EH (cell line): Measurements from ENCODE around the gene JPH3.

ENCODE experiments used
- DNase-seq: peaks from one replicate; pipeline ENCODE4 v3.0.0-alpha.2; 2015; ENCODE audit warnings: low read depth

Gene JPH3

GRCh38 chr16:87681981-87682570 lies 79.8 kb downstream of the JPH3 start:
- peak; percentile 82 for DNase-seq

GRCh38 chr16:87682852-87683399 lies 80.6 kb downstream of the JPH3 start:
- DNase-seq: no peak

- DNase-seq: no peak
Measured at GRCh38 chr16:87684106-87684677, 81.9 kb downstream of the JPH3 start.

- no peak for DNase-seq
Measured at GRCh38 chr16:87684711-87685404, 82.5 kb downstream of the JPH3 start.

- no peak for DNase-seq
Measured at GRCh38 chr16:87685405-87685755, 83.1 kb downstream of the JPH3 start.

- no peak for DNase-seq
Measured at GRCh38 chr16:87685766-87686165, 83.5 kb downstream of the JPH3 start.

- DNase-seq: no peak
Measured at GRCh38 chr16:87686697-87687096, 84.4 kb downstream of the JPH3 start.

GRCh38 chr16:87687126-87687910 lies 85.0 kb downstream of the JPH3 start:
- DNase-seq: no peak

GRCh38 chr16:87687998-87688529 lies 85.8 kb downstream of the JPH3 start:
- DNase-seq: no peak

- DNase-seq: no peak
Measured at GRCh38 chr16:87688876-87689815, 86.8 kb downstream of the JPH3 start.

- DNase-seq: no peak
Measured at GRCh38 chr16:87689956-87690465, 87.7 kb downstream of the JPH3 start.

- DNase-seq: no peak
Measured at GRCh38 chr16:87690911-87691685, 88.8 kb downstream of the JPH3 start.

GRCh38 chr16:87691686-87692079 lies 89.4 kb downstream of the JPH3 start:
- DNase-seq: peak; percentile 3

GRCh38 chr16:87692176-87692575 lies 89.9 kb downstream of the JPH3 start:
- no peak for DNase-seq

- no peak for DNase-seq
Measured at GRCh38 chr16:87692756-87693155, 90.4 kb downstream of the JPH3 start.

- no peak for DNase-seq
Measured at GRCh38 chr16:87693827-87694226, 91.5 kb downstream of the JPH3 start.

GRCh38 chr16:87694441-87695125 lies 92.3 kb downstream of the JPH3 start:
- no peak for DNase-seq

- no peak for DNase-seq
Measured at GRCh38 chr16:87695534-87695933, 93.2 kb downstream of the JPH3 start.

GRCh38 chr16:87696726-87697125 lies 94.4 kb downstream of the JPH3 start:
- DNase-seq: no peak

- no peak for DNase-seq
Measured at GRCh38 chr16:87697256-87697655, 94.9 kb downstream of the JPH3 start.
